Spleen (tissue), 7 donors: ENCODE results near the gene NAA25.
"Not testable (repeated sequence)": the region's sequence is repeated elsewhere in the genome, so short reads cannot be mapped to it uniquely, and the experiment has no call there.

Experiments used
- POLR2A ChIP-seq, 3 donors: fragments of 450-650 bp; IDR thresholded peaks; one replicate each; pipeline ENCODE4 v1.5.1; 2017; ENCODE audit warnings: antibody characterized with exemption in 3 of 3, mild to moderate bottlenecking in 1 of 3
- POLR2AphosphoS5 ChIP-seq, 3 donors: sonication (generic); formaldehyde crosslinking; IDR thresholded peaks; one replicate each; pipeline ENCODE4 v1.5.1; 2017; ENCODE audit warnings: antibody characterized with exemption in 3 of 3
- TF ChIP-seq, protein P1 (sequence below), 11 experiments: fragments of 200-600 bp in 7 of 11; fragments of 450-650 bp in 4 of 11; sonication (generic) in 4 of 11; IDR thresholded peaks in 8 of 11; conservative IDR thresholded peaks in 3 of 11; 1 replicate in 7 of 11; 2 replicates in 4 of 11; pipeline versions ENCODE4 v1.4.0 to v1.8.0; 2016 to 2021; ENCODE audit warnings: antibody characterized with exemption in 11 of 11, inconsistent platforms in 4 of 11, mild to moderate bottlenecking in 1 of 11
- donor health status: DM: no; HTN: no; CAD: no; lungs with moderate emphysema.
- donor health status: DM: no; HTN: no; CAD: no.
- donor health status: DM: no; HTN: no; CAD: no.

DNA sequence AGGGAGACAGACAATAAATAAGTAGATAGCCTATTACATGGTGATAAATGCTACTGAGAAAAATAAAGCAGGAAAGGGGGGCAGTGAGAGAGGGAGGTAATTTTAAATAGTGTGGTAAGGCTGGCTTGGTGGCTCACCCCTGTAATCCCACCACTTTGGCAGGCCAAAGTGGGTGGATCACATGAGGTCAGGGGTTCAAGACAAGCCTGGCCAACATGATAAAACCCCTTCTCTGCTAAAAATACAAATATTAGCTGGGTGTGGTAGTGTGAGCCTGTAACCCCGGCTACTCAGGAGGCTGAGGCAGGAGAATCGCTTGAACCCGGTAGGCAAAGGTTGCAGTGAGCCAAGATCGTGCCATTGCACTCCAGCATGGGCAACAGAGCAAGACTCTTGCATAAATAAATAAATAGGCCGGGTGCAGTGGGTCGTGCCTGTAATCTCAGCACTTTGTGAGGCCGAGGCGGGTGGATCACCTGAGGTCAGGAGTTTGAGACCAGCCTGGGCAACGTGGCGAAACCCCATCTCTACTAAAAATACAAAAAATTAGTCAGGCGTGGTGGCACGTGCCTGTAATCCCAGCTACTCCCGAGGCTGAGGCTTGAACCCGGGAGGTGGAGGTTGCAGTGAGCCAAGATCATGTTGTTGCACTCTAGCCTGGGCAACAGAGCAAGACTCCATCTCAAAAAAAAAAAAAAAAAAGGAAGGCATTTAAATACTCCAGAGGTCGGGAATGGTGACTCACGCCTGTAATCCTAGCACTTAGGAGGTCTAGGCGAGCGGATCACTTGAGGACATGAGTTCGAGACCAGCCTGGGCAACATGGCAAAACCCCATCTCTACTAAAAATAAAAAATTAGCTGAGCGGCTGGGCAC is 2.4 kb upstream of the NAA25 start:
- TF ChIP-seq, protein P1, sequence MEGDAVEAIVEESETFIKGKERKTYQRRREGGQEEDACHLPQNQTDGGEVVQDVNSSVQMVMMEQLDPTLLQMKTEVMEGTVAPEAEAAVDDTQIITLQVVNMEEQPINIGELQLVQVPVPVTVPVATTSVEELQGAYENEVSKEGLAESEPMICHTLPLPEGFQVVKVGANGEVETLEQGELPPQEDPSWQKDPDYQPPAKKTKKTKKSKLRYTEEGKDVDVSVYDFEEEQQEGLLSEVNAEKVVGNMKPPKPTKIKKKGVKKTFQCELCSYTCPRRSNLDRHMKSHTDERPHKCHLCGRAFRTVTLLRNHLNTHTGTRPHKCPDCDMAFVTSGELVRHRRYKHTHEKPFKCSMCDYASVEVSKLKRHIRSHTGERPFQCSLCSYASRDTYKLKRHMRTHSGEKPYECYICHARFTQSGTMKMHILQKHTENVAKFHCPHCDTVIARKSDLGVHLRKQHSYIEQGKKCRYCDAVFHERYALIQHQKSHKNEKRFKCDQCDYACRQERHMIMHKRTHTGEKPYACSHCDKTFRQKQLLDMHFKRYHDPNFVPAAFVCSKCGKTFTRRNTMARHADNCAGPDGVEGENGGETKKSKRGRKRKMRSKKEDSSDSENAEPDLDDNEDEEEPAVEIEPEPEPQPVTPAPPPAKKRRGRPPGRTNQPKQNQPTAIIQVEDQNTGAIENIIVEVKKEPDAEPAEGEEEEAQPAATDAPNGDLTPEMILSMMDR (IDR thresholded peaks at IDR 0.05 in 8 of 11, conservative IDR thresholded peaks at IDR 0.05 in 3 of 11): not testable (repeated sequence)
- not testable (repeated sequence) for TF ChIP-seq POLR2A, POLR2AphosphoS5 (IDR thresholded peaks at IDR 0.05)
